GM19099 (cell line): ENCODE measurements around the gene SLMAP.

Source experiments
- POLR2A ChIP-seq: IDR thresholded peaks from 3 replicates; pipeline ENCODE4 v1.6.1; 2011; ENCODE audit warnings: low read depth; ENCODE audit not compliant: insufficient read length; ENCODE audit errors: extremely low read depth

Gene SLMAP

GRCh38 chr3:57826952-57827723 is 71.0 kb downstream of the SLMAP start:
- no peak for TF ChIP-seq POLR2A

GRCh38 chr3:57827757-57828156 is 71.6 kb downstream of the SLMAP start:
- no peak for TF ChIP-seq POLR2A

GRCh38 chr3:57832486-57832885 is 76.4 kb downstream of the SLMAP start:
- TF ChIP-seq POLR2A, result no peak

GRCh38 chr3:57832900-57833313 is 76.8 kb downstream of the SLMAP start:
- no peak for TF ChIP-seq POLR2A

GRCh38 chr3:57833763-57834162 is 77.7 kb downstream of the SLMAP start:
- TF ChIP-seq POLR2A, result no peak

- no peak for TF ChIP-seq POLR2A
Observed at GRCh38 chr3:57837686-57838085, 81.6 kb downstream of the SLMAP start.

GRCh38 chr3:57838627-57839026 is 82.5 kb downstream of the SLMAP start:
- TF ChIP-seq POLR2A, result no peak

GRCh38 chr3:57840473-57840872 is 84.4 kb downstream of the SLMAP start:
- no peak for TF ChIP-seq POLR2A

GRCh38 chr3:57841818-57842217 is 85.7 kb downstream of the SLMAP start:
- TF ChIP-seq POLR2A, result no peak

GRCh38 chr3:57848177-57848738 is 92.1 kb downstream of the SLMAP start:
- no peak for TF ChIP-seq POLR2A

GRCh38 chr3:57851304-57851703 is 95.2 kb downstream of the SLMAP start:
- TF ChIP-seq POLR2A, result no peak

- no peak for TF ChIP-seq POLR2A
Observed at GRCh38 chr3:57852896-57853295, 96.8 kb downstream of the SLMAP start.

GRCh38 chr3:57855281-57855680 is 99.2 kb downstream of the SLMAP start:
- TF ChIP-seq POLR2A, result no peak

GRCh38 chr3:57855943-57856342 is 99.8 kb downstream of the SLMAP start:
- no peak for TF ChIP-seq POLR2A

GRCh38 chr3:57856675-57857074 is 100.6 kb downstream of the SLMAP start:
- TF ChIP-seq POLR2A, result no peak

- no peak for TF ChIP-seq POLR2A
Observed at GRCh38 chr3:57862894-57863293, 106.8 kb downstream of the SLMAP start.
